ENCODE measurements around the gene RELN. TPM values are rescaled to one million over a fixed set of nuclear protein-coding genes. Genes with fewer than 3 reads are reported as not detected.

The RELN gene
- total RNA-seq, 1 donor from 2014 or later, result 7.4 TPM

DNA sequence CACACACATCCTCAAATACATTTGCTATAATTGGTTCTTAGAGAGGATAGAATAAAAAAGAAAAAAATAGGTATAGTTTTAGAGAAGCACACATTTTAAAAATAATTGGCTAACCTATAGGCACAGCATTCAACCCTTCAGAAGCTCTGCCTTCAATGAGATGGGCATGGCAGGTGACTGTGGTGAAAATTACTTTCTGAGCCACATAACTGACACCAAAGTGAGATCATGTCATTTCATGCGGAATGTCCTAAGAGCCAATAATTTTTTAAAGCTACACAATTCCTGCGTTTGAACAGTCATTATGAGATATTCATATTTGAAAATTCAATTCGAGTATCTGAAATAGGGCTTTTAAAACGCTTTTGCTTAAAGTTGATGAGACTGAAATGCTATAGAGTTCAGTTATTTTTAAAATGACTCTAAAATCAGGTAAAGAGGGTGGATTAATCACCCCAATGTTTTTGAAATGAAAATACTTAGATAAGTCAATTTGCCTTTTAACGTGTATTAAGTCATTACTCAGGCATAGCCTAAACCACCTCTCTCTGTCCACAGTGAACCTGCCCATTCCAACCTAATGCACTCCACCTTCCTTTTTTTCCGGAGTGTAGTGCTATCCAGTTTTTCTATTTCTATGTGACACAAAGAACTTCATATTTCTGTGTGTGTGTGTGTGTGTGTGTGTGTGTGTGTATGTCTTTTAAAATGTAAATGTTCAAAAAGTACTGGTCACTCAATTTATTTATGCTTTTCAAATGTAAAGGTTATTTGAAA, 6.1 kb downstream of the RELN start:
- Histone ChIP-seq H3K36me3 (no peaks in the 10 kb centered on the region), H3K27me3 (no peaks in the 10 kb centered on the region), H3K4me3 (no peak overlapping the region), H3K27ac (no peak overlapping the region), H3K4me1 (no peaks in the 10 kb centered on the region), H3K9me3 (no peaks in the 10 kb centered on the region)
- no peak for DNase-seq (ENCODE audit: extremely low spot score in 2 of 2)
- no peak for TF ChIP-seq POLR2AphosphoS5 (IDR thresholded peaks at IDR 0.05; ENCODE audit: insufficient read depth in 1 of 2, low read depth in 1 of 2)
- no peak for TF ChIP-seq POLR2A (IDR thresholded peaks at IDR 0.05)
- TF ChIP-seq, protein P1, sequence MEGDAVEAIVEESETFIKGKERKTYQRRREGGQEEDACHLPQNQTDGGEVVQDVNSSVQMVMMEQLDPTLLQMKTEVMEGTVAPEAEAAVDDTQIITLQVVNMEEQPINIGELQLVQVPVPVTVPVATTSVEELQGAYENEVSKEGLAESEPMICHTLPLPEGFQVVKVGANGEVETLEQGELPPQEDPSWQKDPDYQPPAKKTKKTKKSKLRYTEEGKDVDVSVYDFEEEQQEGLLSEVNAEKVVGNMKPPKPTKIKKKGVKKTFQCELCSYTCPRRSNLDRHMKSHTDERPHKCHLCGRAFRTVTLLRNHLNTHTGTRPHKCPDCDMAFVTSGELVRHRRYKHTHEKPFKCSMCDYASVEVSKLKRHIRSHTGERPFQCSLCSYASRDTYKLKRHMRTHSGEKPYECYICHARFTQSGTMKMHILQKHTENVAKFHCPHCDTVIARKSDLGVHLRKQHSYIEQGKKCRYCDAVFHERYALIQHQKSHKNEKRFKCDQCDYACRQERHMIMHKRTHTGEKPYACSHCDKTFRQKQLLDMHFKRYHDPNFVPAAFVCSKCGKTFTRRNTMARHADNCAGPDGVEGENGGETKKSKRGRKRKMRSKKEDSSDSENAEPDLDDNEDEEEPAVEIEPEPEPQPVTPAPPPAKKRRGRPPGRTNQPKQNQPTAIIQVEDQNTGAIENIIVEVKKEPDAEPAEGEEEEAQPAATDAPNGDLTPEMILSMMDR (IDR thresholded peaks at IDR 0.05), result no peak
- intact Hi-C loops (cut with DNase I), result no loop called here

DNA sequence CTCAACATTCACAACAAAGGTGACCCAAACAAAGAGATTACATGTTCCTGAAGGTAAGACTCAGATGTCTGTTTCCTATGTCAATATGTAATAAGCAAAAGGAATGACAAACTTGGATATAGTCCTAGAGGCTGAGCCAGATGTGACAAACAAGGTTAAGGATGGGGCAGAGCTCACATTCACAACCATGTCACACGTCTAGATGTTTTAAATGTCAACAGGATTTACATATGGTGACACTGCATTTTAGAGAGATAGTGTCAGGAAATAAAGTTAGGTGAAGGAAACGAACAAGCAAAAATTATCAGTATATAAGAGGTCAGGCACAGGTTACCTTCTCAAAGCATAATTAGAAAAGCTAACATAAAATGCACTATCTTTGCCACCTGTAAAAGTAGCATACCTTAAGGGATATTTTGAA, 8.4 kb downstream of the RELN start:
- H3K4me1 ChIP-seq, result no peaks in the 10 kb centered on the region
- intact Hi-C loops (cut with DNase I), result no loop called here
- H3K36me3 ChIP-seq, result no peaks in the 10 kb centered on the region
- no peaks in the 10 kb centered on the region for H3K9me3 ChIP-seq
- no peak overlapping the region for H3K4me3 ChIP-seq
- TF ChIP-seq, protein P1 (IDR thresholded peaks at IDR 0.05), result no peak
- TF ChIP-seq POLR2AphosphoS5 (IDR thresholded peaks at IDR 0.05; ENCODE audit: insufficient read depth in 1 of 2, low read depth in 1 of 2) (no peak), POLR2A (IDR thresholded peaks at IDR 0.05) (no peak)
- H3K27ac ChIP-seq, result no peak overlapping the region
- no peak for DNase-seq (ENCODE audit: extremely low spot score in 2 of 2)
- no peaks in the 10 kb centered on the region for H3K27me3 ChIP-seq

DNA sequence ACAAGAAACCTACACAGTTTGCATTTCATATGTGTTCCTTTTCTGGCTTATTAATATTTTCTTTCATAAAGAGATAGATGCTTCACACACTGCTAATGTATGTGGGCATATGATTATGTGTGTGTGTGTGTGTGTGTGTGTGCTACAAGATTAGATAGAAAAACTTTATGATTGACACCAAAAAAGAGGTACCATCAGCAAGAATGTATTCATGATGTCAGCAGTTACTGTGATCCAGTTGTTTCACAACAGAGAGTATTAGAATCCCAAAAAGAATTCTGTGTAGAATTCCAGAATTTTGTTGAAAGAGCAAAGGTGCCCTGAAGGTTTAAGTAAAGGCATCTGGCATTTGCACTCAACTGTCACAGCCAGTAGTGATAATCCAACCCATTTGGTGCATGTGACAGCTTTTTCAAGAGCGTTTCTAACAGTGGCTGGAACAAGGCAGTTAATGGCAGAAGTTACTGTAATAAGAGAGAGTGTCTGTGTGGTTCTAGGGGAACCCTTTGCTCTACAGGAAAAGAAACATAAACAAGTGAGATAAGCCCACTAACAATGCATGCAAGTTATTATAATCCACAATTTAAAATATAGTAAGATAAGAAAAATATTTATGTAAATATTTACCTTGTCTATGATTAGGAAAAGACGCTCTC, 16.6 kb downstream of the RELN start:
- H3K9me3 ChIP-seq, result no peaks in the 10 kb centered on the region
- no peak overlapping the region for H3K27ac ChIP-seq
- DNase-seq (ENCODE audit: extremely low spot score in 2 of 2), result no peak
- no peaks in the 10 kb centered on the region for H3K27me3 ChIP-seq
- H3K4me1 ChIP-seq, result no peaks in the 10 kb centered on the region
- TF ChIP-seq POLR2A (IDR thresholded peaks at IDR 0.05) (no peak), POLR2AphosphoS5 (IDR thresholded peaks at IDR 0.05; ENCODE audit: insufficient read depth in 1 of 2, low read depth in 1 of 2) (no peak)
- TF ChIP-seq, protein P1 (IDR thresholded peaks at IDR 0.05), result no peak
- intact Hi-C loops (cut with DNase I), result no loop called here
- no peaks in the 10 kb centered on the region for H3K36me3 ChIP-seq
- no peak overlapping the region for H3K4me3 ChIP-seq

DNA sequence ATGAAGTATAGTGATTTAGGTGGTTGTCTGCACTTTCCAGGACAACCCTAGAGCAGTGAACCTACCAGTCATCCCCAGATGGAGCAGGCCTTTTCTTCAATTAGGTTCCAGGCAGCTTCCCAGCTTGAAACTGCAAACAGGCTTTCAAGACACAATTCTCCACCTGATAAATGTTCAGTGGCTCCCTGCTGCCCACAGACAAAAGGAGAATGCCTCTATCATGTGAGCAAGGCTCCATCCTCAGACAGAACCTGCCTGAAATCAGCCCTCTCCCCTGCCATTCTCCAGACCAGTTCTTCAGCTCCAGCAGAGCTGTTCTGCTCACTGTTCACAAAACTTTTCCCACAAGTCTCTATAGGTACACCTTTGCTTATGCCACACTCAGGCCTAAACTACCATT, 22.1 kb downstream of the RELN start:
- Histone ChIP-seq H3K27ac (no peak overlapping the region), H3K27me3 (no peaks in the 10 kb centered on the region), H3K36me3 (no peaks in the 10 kb centered on the region), H3K4me3 (no peak overlapping the region), H3K4me1 (no peaks in the 10 kb centered on the region), H3K9me3 (no peaks in the 10 kb centered on the region)
- TF ChIP-seq POLR2AphosphoS5 (IDR thresholded peaks at IDR 0.05; ENCODE audit: insufficient read depth in 1 of 2, low read depth in 1 of 2) (no peak), POLR2A (IDR thresholded peaks at IDR 0.05) (no peak)
- TF ChIP-seq, protein P1 (IDR thresholded peaks at IDR 0.05), result no peak
- intact Hi-C loops (cut with DNase I), result no loop called here
- no peak for DNase-seq (ENCODE audit: extremely low spot score in 2 of 2)
